HG02610 (cell line): Measurements from ENCODE around the gene RARB.

ENCODE experiments used
- ATAC-seq: cut with Tn5 transposase; IDR thresholded peaks from one replicate; pipeline ENCODE4 v1.9.1; 2021; ENCODE audit warnings: mild to moderate bottlenecking, moderate library complexity; ENCODE audit not compliant: unreplicated experiment

The RARB gene

DNA sequence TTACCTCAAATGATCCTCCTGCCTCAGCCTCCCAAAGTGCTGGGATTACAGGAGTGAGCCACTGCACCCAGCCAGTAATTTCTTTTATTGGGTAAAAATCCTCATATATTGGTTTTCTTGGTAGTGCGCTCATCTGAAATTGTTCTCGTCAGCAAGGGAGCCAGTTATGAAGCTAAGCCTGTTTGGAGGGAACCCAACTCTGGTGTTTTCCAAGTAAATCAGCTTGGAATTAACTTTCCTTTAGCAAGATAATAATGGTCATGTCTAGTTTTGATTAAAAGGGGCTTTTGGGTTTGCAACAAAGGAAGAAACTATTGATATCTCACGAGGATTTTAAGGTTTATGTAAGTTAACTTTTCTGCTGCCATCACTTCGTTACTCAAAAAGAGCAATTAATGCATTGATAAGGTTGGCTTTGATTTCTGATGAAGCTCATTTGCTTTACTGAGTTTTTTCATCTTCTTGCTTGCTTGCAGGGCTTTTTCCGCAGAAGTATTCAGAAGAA is 72.7 kb downstream of the RARB start:
- no peak for ATAC-seq

DNA sequence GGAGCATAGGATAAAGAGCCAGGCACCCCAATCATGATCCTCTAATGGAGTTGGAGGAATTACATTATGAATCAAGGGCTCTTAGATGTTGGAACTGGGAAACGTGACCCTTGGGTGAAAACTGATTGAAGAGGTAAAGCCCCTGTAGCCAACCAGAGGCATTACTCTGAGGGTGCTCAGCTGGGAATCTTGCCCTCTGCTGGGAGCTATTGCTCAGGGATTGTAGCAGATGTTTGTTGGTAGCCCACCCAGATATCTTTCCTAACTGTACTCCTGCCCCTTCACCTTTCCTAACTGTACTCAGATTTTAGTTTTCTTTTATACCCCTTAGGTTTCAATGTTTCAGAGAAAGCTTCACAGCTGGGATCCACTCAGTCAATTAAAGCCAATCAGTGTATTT is 74.2 kb downstream of the RARB start:
- ATAC-seq: no peak

DNA sequence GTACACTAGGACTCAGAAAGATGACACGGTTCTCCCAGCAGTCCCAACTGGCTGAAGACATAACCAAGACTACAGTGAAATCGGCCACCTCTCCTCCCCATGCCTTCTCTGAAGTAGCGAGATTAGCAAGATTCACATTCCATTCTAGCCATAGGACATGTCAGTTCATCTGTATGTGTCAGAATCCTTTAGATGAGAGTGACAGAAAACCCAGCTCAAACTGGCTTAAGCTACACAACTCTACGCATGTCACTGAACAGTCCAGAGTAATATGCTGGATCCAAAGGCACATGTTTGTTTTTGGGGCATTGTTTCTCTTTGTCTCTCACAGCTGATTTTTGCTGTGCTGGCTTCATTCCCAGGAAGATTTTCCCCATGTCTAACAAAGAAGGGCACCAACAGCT is 75.8 kb downstream of the RARB start:
- no peak for ATAC-seq

DNA sequence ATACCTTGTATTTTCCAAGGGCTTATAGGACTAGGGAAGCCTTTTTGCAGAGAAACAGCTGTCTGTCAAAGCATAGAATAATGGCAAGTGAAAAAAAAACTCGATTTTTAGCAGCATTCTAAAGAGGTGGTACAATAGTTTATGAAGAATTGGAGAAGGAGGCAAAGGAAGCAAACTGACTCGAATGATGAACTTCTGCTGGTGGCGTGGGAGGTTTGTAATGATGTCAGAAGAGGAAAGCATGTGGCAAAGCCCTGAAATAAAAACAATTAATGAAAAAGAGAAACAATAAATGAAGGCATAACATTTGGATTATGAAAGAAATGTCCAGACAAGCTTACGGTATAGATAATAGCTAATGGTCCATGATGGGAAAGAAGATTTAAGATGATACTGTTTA is 77.5 kb downstream of the RARB start:
- no peak for ATAC-seq

DNA sequence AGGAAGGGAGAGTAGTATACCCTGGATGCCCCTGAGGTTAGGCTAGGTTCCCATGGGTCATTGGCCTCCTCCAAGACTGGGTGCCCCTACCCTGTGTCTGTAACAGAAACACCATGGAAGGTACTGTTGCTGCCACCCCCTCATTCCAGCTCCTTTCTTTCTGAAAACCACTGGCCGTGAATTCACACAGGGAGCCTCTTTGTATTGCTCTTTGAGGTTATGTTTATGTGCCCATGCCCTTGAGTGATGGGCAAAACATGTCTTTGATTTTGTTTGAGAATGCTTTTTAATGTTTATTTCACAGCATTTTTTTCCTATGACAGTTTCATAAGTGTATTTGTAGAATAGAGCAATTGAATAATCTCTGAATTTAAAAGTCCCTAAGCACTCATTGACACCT is 79.7 kb downstream of the RARB start:
- ATAC-seq: no peak

DNA sequence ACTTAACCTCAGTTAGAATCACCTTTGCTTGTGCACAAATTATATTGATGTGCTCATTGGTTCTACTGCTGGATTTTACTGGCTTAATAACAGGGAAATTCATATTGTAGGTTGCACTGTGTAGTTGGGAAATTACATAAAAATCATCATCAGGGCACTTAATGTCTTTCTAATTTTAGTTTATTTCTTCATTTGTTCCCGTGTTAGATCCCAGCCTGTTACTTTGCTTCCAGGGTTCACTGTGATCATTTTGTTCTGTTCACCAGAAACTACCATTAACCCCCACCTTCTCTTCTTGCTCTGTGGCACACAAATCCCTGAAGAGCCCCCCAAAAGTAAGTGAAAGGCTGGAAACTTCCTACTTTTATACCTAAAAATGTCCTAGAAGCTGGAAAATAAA is 80.4 kb downstream of the RARB start:
- ATAC-seq: no peak

DNA sequence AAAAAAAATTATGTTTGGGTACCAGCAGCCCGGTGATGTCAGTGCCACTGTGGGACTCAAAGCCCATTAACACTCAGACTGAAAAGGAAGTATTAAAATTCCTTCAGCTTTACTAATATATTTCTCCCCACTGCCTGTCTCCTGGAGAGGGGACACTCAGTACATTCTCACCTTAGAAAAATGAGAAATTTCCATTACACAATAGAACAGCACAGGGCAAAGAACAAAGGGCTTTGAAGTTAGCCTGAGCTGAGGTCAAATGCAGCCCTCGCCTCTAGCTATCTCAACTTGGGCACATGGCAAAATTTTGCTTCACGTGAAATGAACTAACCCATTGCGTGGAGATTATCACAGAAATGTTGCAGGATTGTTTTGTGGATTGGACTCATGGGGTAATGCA is 80.8 kb downstream of the RARB start:
- ATAC-seq: no peak

DNA sequence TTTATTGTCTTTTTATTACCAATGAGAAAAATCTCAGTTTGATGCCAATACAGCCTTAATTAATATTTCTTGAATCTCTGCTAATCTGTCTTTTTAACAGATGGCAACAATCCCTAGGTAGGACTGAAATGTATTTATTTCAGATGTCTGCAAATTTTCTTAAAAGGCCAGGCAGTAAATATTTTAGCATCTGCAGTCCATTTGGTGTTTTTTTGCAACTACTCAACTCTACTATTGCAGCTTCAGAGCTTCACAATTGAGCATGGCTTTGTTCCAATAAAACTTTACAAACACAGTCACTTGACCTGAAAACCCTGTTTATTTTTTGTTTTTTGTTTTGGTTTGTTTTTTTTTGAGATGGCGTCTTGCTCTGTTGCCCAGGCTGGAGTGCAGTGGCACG is 82.7 kb downstream of the RARB start:
- ATAC-seq: no peak

DNA sequence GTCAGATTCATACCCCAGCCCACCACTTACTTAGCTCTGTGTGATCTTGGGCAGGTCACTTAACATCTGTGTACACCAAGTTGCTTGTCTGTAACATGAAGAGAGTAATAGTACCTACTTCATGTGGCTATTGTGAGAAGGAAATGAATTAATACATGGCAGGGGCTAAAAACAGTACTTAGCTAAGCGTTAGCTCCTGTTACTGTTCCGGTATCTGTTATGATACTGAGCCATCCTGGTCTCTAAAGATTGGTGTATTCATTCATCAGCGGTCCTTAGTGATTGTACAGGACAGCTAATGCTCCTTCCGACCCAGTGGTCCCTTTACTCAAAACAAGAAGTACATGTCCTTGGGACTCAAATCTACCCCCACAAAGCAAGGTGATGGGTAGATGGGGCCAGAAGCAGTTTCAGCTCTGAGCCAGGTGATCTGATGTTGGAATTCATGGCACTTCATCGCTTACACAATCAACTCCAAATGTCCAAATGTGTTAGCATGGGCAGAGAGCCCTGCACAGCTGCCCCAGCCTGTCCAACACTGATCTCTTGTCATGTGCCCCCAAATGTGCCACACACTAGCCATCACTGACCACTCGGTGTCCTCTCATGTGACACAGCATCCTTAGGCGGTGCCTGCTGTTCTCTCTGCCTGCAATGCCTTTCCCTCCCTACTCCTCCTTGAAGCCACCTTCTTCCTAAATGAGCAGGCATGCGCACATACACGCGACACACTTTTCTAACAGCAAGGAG is 84.1 kb downstream of the RARB start:
- ATAC-seq: no peak

DNA sequence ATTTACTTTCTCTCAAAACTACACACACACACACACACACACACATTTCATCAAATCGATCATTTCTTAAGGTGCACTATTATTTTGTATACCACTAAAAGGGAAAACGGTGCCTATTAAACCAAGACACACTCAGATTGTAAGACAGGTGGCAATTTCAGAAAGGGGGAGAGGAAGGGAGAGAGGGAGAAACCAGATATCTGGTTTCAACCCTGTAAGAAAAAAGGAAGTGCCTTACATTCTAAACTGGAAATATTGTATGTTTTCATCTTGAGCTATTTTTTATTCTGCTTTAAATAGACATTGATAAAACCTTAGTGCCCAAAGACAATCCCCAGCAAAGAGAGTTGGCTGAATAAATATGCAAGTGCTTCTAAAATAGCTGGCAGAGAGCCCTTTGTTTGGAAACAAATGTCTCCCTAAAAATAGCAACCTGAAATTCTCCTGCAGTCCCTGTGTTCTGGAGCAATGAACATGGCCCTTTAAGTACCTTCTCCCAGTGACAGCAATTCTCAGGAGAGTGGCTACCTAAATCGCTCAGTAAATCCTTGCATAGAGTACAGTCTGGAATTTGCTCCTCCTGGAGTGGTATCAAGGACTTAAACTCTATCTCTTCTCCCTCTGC is 85.7 kb downstream of the RARB start:
- no peak for ATAC-seq

DNA sequence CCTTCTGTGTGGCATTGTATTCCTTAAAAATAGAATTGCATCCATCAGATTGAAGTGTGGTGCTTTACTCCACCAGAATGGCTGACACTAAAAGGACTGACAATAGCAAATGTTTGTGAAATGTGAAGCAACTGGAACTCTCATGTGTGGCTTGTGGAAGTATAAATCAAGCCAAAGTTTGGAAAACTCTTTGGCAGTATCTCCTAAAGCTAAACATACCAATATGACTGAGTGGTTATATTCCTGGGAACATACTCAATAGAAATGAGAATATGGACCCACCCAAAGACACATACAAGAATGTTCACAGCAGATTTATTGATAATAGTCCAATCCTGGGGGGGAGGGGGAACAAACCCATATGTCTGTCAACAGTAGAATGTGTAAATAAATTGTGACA is 87.1 kb downstream of the RARB start:
- no peak for ATAC-seq

DNA sequence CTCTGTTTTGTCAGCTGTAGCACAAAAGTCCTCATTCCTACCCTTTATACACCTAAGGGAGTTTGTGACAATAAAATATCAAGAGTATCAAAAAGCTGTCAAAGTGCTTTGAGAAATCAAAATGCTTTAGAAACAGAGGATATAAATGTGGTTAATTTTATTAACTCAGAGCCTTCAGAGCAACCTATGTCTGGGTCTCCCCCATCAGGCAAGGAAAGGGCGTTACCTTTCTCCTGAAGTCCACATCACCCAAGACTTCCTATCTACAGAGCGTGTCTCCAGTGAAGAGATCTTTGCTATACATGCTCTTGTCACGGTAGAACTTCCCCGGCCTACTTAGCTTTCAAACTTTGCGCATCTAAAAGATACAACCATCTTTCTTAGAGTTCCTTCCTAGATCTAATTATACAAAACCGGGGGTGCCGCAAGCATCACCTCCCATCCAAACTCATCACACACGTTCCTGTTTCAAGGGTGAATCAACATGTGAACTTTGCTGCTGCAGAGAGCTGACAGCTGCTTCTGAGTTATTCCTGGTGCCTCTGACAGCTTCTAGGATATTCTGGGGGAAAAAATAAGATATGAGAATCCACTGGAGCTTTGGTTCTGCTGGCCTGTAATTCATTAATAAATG is 93.0 kb downstream of the RARB start:
- no peak for ATAC-seq

DNA sequence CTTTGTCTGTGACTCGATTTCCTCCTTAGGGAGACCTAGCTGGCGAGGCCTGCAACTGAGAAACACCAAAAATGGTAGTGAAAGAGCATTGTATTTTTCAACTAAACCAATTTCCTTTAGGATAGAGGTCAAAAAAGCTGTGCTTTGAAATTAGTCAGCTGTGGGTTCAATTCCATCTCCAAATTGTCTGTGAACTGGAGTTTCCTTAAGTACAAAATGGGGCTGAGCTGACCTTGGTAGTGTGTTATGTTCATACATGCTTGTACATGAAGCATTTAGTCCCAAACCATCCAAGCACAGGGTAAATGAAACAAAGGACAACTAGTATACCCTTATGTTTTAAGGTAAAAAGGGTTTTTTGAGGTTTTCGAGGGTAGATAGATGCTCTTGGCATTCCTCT is 99.3 kb downstream of the RARB start:
- ATAC-seq: no peak

DNA sequence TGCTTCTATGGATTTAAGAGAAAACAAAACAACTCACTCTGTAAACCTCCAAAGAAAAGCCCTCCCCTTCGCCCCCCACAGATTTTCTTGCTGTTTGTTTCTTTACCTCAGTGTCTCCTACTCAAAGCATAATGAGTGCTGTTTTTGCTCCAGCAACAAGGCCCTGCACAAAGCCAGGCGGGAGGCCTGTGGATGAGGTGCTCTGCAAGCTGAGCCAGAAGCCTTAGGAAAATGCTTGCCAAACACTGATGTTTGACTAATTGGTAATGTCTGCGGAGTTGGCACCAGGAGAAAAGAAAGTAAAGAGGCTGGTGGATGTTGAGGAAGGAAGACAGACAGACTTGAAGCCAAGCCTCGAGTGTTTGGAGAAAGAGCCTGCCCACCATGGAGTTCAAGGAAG is 99.7 kb downstream of the RARB start:
- ATAC-seq: no peak

DNA sequence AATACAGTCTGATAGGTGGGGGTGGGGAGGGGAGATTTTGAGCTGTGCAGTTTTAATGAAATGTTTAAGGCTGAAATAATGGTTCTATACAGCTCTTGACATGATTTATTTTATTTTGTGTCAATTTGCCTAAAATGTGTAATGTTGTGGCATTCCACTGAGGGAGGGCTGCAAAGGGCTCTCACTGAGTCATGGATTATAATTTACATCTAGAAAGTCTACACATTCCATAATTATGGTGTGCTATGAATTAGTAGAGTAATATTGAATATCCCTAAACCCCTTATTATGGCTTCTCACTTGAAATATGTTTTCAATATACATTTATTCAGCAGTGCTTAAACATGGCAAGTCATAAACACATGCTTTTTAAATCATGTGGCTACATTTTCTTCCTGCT is 103.9 kb downstream of the RARB start:
- no peak for ATAC-seq

DNA sequence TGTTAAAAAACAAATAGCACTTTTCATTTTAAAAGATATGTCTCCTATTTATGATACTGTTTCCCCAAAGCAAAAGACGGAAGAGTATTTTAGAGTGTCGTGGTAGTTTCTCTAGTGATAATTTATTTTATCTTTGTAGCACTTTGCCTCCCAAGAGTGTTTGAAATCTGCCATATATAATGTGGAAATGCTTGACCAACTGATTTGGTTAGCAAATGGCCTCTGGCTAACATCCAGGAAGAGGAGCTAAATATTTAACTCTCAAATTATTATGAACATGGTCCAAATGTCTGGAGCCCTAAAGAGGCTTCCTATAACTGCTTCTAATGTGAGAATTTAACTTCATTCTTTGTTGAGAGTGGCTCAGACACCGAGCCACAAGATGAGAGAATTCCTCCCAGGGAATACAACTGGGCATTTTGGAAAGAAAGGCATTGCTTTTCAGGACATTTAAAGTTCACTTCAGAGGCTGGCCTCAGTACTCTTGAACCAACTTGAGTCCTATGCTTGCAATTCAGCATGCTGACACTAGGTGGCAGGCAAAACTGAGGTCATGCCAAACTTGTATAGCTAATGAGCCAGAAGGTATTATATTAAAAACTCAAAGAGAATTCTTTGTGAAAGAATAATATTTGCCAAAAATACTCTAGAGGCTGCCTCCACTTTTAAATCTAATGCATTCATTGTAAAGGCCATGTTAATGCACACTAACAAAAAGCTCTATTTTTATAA is 104.5 kb downstream of the RARB start:
- no peak for ATAC-seq

DNA sequence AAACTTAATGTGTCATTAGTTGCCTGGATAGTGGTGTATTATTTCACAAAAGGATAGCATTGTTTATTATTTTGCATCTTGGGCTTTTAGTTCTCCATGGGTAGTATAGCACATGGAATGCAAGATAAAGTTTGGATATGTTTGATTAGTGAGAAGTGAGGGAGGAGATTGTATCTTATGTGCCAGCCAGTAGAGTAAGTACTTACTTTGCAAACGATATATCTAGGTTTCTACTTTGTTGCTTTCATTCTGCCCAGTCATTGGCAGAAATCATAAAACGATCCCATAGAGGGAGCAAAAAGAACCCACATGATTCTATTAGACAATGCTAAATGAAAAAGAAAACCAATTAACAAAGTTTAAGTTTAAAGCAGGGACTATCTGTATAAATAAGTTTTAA is 105.3 kb downstream of the RARB start:
- no peak for ATAC-seq

DNA sequence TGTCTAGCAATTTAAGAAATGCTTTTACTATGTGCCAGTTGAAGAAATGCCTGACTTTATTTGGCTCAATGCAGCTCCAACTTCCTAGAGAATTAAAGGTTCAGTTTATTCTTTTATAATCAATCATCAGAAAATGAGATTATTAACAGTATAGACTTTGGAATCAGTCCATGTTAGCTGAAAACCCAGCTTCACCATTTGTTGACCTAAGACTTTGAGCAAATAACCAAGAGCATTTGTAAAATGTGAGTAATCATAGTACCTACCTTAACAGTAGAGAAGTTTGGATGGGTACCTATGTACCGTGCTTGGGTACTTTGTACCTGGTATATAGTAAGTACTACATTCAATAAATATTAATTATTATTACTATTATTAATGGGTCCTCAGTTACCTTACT is 105.9 kb downstream of the RARB start:
- ATAC-seq: no peak

DNA sequence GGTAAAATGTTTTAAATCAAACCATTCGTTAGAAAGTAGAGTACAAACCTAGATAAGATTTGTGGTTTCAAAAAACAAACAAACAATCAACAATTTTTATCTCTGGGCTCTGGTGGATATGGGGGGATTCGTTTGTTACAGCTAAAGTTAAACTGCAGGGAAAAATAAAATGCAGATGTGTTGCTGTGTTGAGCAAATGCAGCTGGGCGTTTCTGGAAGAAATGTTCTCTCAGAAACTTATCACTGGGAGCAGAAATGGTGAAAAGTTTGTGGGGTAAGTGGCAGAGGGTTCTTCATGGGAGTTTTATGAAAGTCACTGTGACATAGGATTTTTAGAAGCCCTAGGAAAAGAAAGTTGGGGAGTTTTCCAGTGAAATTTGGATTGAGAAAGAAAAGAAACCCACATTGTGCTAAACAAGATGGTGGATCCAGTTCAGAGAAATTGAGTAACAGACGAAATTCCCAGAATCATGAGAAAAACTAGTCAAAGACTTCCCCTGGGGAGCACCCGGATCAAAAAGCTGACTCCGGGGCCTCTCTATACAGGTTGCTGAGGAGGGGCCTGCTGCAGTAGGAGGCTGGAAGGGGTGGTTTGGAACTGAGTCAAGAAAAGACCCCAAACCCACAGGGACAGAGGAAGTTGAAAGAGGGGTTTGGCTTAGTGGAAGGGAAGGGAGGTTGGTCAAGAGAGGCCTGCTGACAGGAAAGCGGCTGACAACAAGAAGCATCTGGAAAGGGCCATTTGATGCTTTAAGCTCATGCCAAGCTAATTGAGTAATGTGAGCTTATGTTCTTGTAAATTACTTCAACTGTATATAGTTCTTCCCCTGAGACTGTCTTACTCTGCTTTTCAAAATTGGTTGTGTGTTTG is 108.7 kb downstream of the RARB start:
- no peak for ATAC-seq

DNA sequence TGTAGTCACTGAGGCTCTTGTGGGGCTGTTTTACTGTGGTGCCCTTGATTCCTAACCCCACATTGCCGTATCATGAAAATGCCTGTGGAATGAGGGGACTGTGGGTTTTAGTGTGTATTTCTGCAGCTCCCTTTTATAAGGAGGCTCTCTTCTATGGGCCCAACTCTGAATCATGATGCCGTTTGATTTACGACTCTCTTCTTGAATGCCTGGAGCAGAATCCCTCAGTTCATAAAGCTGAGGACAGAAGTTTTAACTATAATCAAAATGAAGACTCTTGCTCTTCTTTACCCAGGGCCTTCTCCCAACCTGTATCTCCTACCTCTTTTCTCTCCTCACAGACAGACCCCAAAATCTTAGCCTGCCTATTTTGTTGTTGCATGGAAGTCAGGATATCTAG is 109.5 kb downstream of the RARB start:
- no peak for ATAC-seq

DNA sequence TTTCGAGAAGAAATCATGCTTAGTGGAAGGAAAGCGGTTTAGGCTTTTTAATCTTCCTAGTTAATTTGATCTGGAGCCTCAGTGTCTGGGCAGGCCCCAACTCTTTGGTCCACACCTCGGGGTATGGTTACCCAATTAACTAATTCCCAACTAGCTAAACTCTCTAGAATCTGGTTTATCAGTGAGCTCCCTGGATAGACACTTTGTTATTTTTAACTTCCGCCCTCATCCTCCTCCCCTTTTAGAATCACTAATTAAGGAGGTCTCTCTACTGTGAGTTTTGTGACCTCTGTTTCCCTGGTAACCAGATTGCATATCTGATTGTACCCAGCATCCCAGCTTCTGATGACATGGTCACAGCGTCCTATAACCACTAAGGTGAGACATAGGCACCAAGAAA is 112.2 kb downstream of the RARB start:
- no peak for ATAC-seq
